Measurements from ENCODE around the gene PPM1L.

DNA sequence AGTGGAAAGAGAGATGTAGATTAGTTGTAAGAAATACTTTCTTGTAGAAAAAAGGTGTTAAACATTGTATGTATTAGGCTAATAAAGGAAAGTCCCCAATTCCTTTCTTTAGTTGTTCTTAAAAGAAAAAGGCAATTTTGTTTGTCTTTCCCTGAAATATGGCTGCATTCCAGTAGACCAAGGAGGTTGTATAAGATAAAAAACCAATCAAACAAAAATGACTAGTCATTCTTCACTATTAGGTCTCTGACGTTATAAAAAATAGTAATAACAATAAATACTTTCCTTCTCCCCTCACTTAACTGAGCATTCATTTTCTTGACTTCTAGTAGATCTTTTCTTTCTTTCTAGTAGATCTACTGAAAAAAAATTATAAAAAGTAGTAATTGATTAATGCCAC, 8.6 kb upstream of the PPM1L start:
- TF ChIP-seq CTCF (conservative IDR thresholded peaks at IDR 0.05) = no peak
- no peak for TF ChIP-seq EZH2 (IDR thresholded peaks at IDR 0.05; ENCODE audit: low read depth)

Data from PC-9 (cell line).